ENCODE data around the gene HOXA4.

GRCh38 chr7:27144781-27145164, 14.2 kb upstream of the HOXA4 start:
- TF ChIP-seq CTCF (IDR thresholded peaks at IDR 0.05) = no peak
- no peak for TF ChIP-seq POLR2A (IDR thresholded peaks at IDR 0.05)
